HG03139 (cell line): Measurements from ENCODE around the gene SCAP.

Source experiments
- ATAC-seq: cut with Tn5 transposase; IDR thresholded peaks from one replicate; pipeline ENCODE4 v1.9.1; 2021; ENCODE audit not compliant: unreplicated experiment

Gene SCAP

DNA sequence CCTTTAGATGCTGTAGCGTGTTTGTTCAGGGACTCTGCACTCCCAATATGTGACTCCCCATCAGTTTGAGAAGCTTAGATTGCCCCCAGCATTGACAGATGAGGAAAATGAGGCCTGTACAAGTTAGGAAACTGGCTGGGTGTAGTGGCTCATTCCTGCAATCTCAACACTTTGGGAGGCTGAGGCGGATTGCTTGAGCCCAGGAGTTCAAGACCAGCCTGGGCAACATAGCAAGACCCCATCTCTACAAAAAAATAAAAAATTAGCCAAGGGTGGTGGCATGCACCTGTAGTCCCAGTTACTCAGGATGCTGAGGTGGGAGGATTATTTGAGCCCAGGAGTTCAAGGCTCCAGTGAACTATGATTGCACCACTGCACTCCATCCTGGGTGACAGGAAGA lies 108.9 kb downstream of the SCAP start:
- no peak for ATAC-seq

GRCh38 chr3:47365213-47366153 lies 110.3 kb downstream of the SCAP start:
- ATAC-seq: no peak
